GM19239 (cell line): Measurements from ENCODE around the gene PGC.

Source experiments
- DNase-seq: peaks from one replicate; pipeline ENCODE4 v3.0.0; 2011; ENCODE audit warnings: low spot score; ENCODE audit not compliant: insufficient read length
- FAIRE-seq: peaks from 2 replicates; lab custom pipeline; 2011; peaks lifted over from hg19 to GRCh38; lab: Jason Lieb, UNC

Gene PGC

DNA sequence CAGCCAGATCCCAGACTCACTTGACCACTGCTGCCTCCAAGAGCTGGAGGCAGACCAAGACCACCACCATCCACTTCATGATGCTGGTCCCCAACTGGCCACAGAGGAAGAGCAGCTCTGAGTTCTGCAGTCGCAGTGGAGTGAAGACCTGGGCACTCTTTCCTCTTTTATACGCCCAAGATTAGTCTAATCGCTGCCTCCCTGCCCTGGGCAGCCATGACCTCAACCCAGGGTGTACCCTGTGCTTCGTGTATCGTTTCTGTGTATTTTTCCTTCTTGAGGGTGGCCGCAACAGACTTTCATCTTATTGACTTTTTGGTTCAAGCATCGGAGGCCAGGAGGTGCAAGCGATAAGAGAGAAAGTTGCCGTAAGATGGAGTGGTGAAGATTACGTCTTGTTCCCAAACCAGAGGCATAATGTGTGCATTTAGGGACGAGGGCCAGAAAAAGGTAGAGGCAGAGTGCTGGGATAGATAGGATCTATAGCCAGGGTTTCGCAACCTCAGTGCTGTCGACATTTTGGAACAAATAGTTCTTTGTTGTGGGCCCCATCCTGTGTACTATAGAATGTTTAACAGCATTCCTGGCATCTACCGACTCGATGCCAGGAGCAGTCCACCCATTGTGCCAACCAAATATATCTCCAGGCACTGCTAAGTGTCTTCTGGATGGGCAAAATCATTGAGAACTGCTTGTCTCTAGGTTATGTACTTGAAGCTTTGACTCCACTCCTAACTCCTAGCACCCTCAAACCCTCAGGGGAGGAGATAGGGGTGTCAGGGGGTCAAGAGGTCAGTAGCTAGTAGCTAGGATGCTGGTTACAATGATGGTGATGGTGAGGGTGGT, at the start of gene PGC:
Gene PGC, minus strand, starts transcription at position 142 of the 846 bp plus-strand sequence. Its CDS starts 63 bp downstream, at position 79.
- DNase-seq = no peak
- no peak for FAIRE-seq

DNA sequence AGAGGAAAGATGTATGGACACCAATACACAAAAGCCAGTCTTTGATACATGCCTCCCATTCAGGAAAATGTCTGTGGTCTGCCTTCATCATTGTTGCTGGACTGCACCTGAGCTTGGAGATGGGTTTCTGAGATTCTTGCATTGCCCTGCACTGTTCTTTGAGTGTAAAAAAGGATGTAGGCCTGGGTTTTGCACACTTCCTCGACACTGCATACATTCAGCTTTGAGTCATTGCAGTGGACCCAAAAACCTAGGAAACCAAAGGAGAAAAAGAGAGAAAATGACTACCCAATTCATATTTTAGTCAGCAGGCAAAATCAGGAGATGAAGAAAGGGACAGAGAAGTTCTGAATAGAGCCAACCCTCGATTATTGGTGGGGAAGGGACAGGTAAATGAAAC, 49.3 kb upstream of the PGC start:
- FAIRE-seq = no peak

DNA sequence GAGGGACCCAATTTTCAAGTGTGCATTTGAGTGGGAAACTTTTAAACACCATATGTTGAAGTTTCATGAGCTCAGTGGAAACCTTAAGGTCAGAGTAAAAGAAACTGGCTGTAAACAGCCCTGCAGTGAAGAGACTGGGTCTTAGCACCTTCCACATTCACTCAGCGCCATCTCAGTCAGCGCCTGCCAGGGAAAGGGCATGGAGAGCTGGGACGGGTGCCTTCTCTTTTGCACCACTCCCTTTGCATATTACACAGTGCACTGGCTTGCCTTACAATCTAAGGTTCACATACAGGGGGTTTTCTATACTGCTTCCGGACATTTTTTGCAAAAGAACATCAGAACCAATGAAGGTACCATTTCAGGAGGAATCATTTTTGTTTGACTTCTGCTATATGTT, 44.8 kb upstream of the PGC start:
- no peak for FAIRE-seq
- no peak for DNase-seq

More for the DNA sequence above, 49.3 kb upstream of the PGC start:
- no peak for DNase-seq

DNA sequence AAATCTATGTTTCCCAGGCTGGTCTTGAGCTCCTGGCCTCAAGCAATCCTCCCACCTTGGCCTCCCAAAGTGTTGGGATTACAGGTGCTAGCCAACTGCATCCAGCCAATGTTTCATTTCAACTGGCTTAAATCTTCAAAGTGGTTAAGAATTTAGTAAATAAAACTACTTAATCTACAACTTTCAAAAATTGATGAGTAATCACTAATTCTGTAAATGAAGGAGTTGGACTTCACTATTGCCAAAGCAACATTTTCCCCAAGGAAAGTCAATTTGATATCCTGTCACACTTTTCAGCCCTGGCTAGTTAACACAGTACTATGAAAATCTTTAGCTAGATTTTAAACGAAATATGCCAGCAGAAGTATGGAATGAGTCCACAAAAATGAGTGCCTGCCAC, 44.1 kb upstream of the PGC start:
- no peak for FAIRE-seq
- DNase-seq = no peak

DNA sequence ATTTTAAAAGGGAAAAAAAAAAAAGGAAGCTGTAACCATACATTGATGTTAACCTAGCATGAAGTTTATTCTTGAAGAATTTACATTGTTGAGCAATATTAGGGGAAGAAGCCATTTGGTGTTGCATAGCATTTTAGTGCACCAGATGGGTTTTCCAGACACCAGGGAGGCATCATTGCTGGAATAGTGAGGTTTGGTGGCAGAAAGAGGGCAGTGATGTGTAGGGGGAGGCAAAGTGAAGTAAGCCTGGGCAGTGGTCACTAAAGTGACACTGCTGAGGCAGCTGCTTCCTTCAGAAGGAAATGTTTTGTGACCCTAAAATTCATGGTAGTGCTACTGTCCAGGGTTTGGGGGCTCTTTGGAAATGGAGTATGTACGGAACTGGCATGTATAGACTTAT, 42.8 kb upstream of the PGC start:
- FAIRE-seq (no peak), DNase-seq (no peak)

- DNase-seq (no peak), FAIRE-seq (no peak)
Observed at GRCh38 chr6:41789390-41789724, 42.2 kb upstream of the PGC start.

GRCh38 chr6:41787219-41787917, 40.2 kb upstream of the PGC start, which contains the start of gene TOMM6:
TOMM6 (plus strand) TSS chr6:41787694; CDS start chr6:41787698, 4 bp downstream.
- DNase-seq = peak; percentile 85
- peak; percentile 87 for FAIRE-seq

DNA sequence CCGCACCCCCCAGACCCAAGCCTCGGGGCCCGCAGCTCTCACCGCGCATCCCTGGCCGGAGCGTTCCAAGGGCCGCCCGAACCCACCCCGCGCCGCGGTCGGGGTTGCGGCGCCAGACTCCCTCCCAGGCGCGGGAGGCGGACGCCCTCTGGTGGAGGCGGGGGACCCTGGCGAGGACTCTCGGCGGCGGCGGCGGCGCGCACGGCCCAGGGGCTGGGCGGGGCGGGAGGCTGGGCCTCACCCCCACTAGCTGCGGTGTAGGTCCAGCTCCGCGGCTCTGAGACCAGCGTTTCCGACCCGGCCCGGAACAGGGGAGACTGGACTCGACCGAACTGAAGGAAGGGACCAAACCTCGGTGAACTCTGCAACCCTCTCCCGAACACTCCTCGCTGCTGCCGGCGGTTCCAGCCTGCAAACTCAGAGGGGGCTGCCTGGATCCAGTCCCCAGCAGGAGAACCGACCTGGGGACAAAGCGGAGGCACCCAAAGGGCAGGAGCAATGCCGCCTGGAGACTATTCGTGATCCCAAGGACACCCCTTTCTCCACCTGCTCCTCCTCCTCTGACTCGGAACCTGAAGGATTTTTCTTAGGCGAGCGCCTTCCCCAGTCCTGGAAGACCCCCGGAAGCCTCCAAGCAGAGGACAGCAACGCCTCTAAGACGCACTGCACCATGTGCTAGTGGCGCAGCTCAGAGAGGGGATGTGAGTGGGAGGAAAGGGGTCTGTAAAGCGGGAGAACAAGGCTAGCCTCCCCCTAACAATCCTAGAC, 39.4 kb upstream of the PGC start:
- DNase-seq (peak; percentile 80), FAIRE-seq (peak; percentile 68)

GRCh38 chr6:41785689-41786450, 38.7 kb upstream of the PGC start:
- DNase-seq = no peak
- no peak for FAIRE-seq

DNA sequence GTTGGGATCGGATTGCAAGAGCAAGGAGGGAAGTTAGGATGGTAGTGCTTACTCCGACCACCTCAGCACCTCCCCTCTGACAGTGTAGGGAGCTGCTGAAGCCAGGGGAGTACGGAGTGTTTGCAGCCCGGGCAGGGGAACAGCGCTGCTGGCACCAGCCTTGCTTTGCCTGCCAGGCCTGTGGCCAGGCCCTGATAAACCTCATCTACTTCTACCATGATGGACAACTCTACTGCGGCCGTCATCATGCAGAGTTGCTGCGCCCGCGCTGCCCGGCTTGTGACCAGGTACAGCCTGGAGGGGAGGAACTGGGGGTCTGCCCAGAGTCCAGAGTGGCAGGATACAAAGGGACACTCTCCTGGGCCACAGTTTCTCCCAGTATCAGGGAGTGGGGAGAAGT, 38.1 kb upstream of the PGC start:
- FAIRE-seq (no peak), DNase-seq (no peak)

DNA sequence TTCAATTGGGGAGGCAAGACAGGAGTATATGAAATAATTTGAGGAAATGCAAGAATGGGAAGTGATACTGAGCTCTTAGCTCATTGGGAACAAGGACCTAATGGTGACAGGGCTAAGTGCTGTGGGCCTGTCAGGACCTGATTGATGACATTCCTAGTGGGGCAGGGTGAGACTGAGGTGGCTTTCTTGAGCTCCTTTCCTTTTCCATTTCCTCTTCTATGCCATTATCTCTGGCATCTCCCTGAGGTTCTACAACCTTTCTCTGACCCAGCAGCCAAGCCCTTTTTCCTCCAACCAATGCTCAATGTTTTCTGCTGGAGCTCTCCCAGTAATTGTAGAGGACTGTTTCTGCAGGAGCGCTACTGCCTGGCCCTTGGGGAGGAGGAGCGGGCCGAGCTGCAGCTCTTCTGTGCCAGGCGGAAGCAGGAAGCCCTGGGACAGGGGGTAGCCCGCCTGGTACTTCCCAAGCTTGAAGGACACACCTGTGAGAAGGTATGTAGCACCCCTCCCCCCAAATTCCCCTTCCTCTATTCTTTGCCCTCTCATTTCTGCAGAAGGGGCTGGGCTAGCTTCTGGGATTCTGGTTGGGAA, 37.5 kb upstream of the PGC start:
- DNase-seq = no peak
- FAIRE-seq = no peak

GRCh38 chr6:41783106-41783780, 36.0 kb upstream of the PGC start:
- FAIRE-seq (no peak), DNase-seq (no peak)

DNA sequence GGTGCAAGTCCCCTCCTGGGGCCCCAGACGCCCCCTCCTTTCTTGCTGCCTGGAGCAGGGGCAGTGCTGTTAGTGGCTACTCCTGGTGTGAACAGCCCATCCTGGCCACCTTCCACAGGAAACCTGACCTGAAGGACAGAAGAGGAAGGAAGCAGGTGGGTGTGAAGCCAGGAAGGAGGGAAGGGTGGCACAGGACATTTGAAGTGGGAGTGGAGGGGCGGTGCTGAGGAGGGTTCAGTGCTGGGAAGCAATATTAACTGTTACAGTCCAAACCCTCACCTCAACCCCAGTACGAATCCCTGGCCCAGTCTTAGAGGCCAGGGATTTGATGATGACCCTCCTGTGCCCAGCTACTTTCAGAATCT, 34.2 kb upstream of the PGC start:
- no peak for FAIRE-seq
- no peak for DNase-seq

DNA sequence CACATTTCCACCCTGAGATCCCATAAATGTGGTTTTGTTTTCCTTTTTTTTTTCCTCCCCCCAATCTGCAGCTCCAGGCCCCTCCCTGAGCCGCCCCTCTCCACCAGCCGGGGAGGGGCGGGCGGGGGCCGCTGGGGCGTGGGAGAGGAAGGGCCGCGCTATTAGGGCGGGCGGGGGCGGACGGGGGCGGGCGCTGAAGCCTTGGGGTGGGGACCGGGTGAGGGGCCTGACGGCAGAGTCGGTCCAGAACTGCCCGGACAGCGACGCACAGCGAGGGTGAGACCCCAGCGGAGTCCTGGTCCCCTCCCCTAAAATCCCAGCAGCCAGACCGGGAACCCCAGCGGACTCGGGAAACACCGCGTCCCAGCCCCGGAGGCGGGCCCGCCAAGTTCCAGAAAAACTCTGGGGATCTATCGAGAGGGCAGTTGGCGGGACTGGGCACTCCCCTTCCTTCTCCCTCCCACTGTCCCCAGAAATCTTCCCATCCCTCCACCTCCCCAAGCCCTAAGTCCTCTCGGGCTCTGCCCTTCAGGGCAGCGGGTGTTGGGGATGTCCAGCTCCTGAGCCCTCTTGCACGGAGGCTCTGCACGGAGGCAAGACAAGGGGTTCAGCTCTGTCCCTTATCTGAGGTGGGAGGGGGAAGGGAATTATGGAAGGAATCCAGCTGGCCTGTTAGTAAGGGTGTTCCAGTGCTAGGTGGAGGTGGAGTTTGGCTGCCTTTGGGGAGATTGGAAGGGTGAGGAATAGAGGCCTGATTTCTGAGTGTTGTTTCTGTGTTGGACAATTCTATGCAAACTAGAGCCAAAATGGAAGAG, 33.6 kb upstream of the PGC start, which contains the start of gene PRICKLE4:
Gene PRICKLE4, plus strand, starts transcription at position 232 of the 815 bp plus-strand sequence. CDS start 2,692 bp downstream, outside the sequence.
- DNase-seq = no peak

DNA sequence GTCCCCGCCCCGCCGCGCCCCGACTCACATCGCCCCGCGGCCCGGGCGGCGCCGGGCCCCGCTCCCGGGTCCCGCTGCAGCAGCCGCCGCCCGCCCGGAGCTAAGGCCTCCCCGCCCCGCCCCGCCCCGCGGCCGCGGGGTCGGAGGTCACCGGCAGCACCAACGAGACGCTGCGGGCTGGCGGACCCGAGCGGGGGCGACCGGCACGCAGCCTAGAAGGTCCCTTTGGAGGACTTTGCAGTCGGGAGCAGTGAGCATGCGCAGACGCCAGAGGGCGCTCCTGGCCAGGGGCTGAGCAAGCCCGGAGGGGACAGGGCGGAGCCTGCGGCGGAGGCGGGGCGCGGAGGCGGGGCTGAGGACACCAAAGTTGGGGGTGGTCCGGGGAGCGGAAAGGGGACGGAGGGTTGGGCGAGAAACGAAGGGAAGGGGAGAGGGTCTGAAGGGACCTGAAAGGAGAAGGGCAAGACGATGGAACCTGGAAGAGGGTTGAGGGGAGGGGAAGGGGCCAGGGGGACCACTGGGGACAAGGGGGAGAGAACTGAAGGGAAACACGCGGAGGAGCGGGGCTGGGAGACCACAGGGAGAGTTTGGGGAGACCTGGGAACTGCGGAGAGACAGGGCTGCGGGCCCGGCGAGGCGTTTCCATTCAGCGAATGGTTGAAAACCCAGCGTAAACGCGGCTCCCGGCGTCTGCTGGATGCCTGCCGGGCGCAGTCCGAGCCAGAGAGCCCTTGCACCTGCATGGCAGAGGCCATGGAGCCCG, 32.8 kb upstream of the PGC start, which contains the start of gene FRS3:
Gene FRS3, minus strand, starts transcription at position 113 of the 763 bp plus-strand sequence. CDS start 2,913 bp downstream, outside the sequence.
- FAIRE-seq (peak; percentile 89), DNase-seq (peak; percentile 100)

More for the DNA sequence above, 33.6 kb upstream of the PGC start, which contains the start of gene PRICKLE4:
- FAIRE-seq = no peak

DNA sequence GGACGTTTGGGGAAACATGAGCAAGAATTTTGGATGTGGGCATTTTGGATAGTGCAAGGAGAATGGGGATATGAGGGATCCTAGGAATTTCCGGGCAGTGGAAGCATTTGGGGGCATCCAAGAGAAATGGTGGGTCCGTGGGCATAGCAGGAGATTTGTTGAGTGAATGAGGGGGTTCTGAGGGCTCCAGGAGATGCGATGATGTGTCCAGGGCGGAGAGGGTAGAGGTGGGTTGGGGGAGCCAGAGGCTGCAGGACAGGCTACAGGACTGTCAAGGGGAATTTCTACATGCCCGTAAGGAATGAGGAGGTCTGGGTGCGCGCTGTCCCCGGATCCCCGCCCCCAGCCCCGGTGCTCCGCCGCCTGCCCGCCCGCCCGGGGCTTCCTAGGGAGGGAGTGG, 32.1 kb upstream of the PGC start:
- no peak for FAIRE-seq
- no peak for DNase-seq

DNA sequence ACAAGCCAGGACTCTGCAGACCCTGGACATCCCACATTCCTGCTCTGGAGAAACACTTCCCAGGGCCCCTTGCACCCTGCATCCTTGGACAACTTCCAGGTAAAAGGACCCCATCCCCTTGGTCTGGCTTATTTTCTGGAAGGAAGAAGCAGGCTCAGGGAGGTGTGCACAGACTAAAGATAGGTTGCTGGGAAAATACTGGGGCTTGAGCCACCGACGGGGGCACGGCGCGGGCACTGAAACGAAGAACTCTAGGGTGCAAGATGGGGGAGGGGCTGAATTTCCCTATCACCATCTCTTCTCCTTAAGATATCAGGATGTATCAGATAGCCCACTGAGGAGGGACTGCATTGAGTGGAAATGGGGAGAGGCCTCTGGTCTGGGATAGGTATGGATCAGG, 31.7 kb upstream of the PGC start:
- DNase-seq (no peak), FAIRE-seq (no peak)
